ENCODE data around the gene SMAD6. TPM values are rescaled to one million over a fixed set of nuclear protein-coding genes. Genes with fewer than 3 reads are reported as not detected.
"Not testable (repeated sequence)": the region's sequence is repeated elsewhere in the genome, so short reads cannot be mapped to it uniquely, and the experiment has no call there.

SMAD6 gene
- total and polyA plus RNA-seq, 9 of the 15 experiments (the other 6 are each of a cell fraction or from before 2014, with no cell fraction given), result 0.10 to 15.5 (median 3.7) TPM

DNA sequence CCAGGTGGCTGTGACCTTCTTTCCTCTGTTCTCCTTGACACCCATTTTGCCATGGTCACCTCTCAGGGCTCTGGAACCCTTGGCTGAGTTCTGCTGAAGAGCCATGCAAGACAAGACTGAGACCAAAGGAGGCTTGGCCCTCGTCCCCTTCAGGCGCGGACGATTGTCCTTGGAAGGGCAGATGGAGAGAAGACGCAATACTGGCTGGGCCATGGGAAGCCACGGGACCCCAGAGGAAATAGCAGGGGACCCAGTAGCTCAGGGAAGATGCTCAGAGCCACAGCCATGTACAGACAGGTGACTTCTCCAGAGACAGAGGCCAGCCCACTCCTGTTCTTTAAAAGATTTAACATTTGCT, 125.6 kb downstream of the SMAD6 start:
- H4K20me1 ChIP-seq (replicated peaks; ENCODE audit: control insufficient read depth, insufficient read depth, low read length), result no peaks in the 10 kb centered on the region
- H3K4me2 ChIP-seq (ENCODE audit: insufficient read depth, low read length), result no peak overlapping the region
- no peak for FAIRE-seq
- no peaks in the 10 kb centered on the region for H3K9me1 ChIP-seq (ENCODE audit: control insufficient read depth, insufficient read depth, low read length)
- no peaks in the 10 kb centered on the region for H3K27me3 ChIP-seq (ENCODE audit: control insufficient read depth in 2 of 2, insufficient read depth in 2 of 2, low read length in 2 of 2)
- no TSS peak for BruUV-seq (replicated peaks)
- no peak overlapping the region for H2AFZ ChIP-seq (ENCODE audit: low read depth, low read length)
- ATAC-seq, result no peak
- CTCF ChIA-PET (ENCODE audit: low intra/inter-chr PET ratio), result no interaction called here
- no peak for DNase-seq (ENCODE audit: extremely low read depth in 1 of 4, low spot score in 3 of 4)
- H3K79me2 ChIP-seq (ENCODE audit: control insufficient read depth, insufficient read depth, low read length), result no peaks in the 10 kb centered on the region
- in situ Hi-C loops (cut with MboI) (no loop called here), intact Hi-C loops (cut with micrococcal nuclease) (no loop called here)
- H3K4me3 ChIP-seq, result no peak overlapping the region
- no peaks in the 10 kb centered on the region for H3K9me3 ChIP-seq (replicated peaks; ENCODE audit: control insufficient read depth, insufficient read depth, low read depth, low read length)
- 63% methylated on average over 6 of the region's 6 CpGs for WGBS (ENCODE audit: insufficient coverage, low coverage, missing lambda C conversion rate)
- TF ChIP-seq KLF10 (CRISPR knock-in tag; IDR thresholded peaks at IDR 0.05) (no peak), ESRRA (IDR thresholded peaks at IDR 0.05; ENCODE audit: borderline replicate concordance, low read depth) (no peak)
- H3K27ac ChIP-seq (ENCODE audit: extremely low read depth, low read depth, low read length), result no peak overlapping the region
- peak overlapping the region in 1 of 2 experiments; percentile 79; a peak in 2 of 4 replicates for H3K9ac ChIP-seq (ENCODE audit: insufficient read depth in 1 of 2, low read depth in 2 of 2, low read length in 2 of 2)
- POLR2A ChIA-PET, result no interaction called here
- H3K4me1 ChIP-seq (replicated peaks in 1 of 2; ENCODE audit: control insufficient read depth in 2 of 2, insufficient read depth in 2 of 2, low read length in 2 of 2), result peaks cover 0 to 9% of the 10 kb centered on the region in 2 experiments; a peak in 2 of 5 replicates
- no peaks in the 10 kb centered on the region for H3K36me3 ChIP-seq (ENCODE audit: control insufficient read depth, insufficient read depth, low read length)

DNA sequence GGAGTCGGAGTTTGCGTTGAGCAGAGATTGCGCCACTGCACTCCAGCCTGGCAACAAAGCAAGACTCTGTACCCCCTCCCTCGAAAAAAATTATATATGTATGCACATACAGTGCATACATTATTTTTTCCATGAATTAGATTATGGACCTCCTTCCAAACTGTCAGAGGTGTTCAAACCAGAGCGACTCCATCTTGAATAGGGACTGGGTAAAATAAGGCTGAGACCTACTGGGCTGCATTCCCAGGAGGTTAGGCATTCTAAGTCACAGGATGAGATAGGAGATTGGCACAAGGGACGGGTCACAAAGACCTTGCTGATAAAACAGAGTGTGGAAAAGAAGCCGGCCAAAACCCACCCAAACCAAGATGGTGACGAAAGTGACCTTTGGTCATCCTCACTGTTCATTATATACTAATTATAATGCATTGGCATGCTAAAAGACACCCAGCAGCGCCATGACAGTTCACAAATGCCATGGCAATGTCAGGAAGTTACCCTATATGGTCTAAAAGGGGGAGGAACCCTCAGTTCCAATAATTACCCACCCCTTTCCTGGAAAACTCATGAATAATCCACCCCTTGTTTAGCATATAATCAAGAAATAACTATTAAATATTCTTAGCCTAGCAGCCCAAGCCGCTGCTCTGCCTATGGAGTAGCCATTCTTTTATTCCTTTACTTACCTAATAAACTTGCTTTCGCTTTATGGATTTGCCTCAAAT, 126.9 kb downstream of the SMAD6 start:
- H3K27me3 ChIP-seq (ENCODE audit: control insufficient read depth in 2 of 2, insufficient read depth in 2 of 2, low read length in 2 of 2); H4K20me1 ChIP-seq (replicated peaks; ENCODE audit: control insufficient read depth, insufficient read depth, low read length); H3K9me1 ChIP-seq (ENCODE audit: control insufficient read depth, insufficient read depth, low read length); ATAC-seq; H3K9me3 ChIP-seq (replicated peaks; ENCODE audit: control insufficient read depth, insufficient read depth, low read depth, low read length); H3K9ac ChIP-seq (ENCODE audit: insufficient read depth in 1 of 2, low read depth in 2 of 2, low read length in 2 of 2); H3K36me3 ChIP-seq (ENCODE audit: control insufficient read depth, insufficient read depth, low read length); intact Hi-C loops (cut with micrococcal nuclease); in situ Hi-C loops (cut with MboI); POLR2A ChIA-PET; H3K4me2 ChIP-seq (ENCODE audit: insufficient read depth, low read length); H2AFZ ChIP-seq (ENCODE audit: low read depth, low read length); BruUV-seq (replicated peaks); H3K79me2 ChIP-seq (ENCODE audit: control insufficient read depth, insufficient read depth, low read length); H3K27ac ChIP-seq (ENCODE audit: extremely low read depth, low read depth, low read length); FAIRE-seq; H3K4me3 ChIP-seq; DNase-seq (ENCODE audit: extremely low read depth in 1 of 4, low spot score in 3 of 4); H3K4me1 ChIP-seq (replicated peaks in 1 of 2; ENCODE audit: control insufficient read depth in 2 of 2, insufficient read depth in 2 of 2, low read length in 2 of 2): not testable (repeated sequence)
- WGBS (ENCODE audit: insufficient coverage, low coverage, missing lambda C conversion rate), result 41% methylated on average over 11 of the region's 11 CpGs
- CTCF ChIA-PET (ENCODE audit: low intra/inter-chr PET ratio), result interaction anchor here (0.9 kb wide), 1 partner anchor 10 kb away, joined by 3 read pairs; no protein-coding TSS in a partner anchor
- TF ChIP-seq STAT5A (IDR thresholded peaks at IDR 0.05; ENCODE audit: borderline replicate concordance, low read length) (peak; percentile 73; the same call in 1 of the 2 replicates), PTTG1 (tag; IDR thresholded peaks at IDR 0.05; ENCODE audit: low read depth) (peak; percentile 74; the same call in 1 of the 2 replicates), HIVEP1 (CRISPR knock-in tag; IDR thresholded peaks at IDR 0.05) (0 out of 2 replicates have a peak, but pooled peaks have one; percentile 8), ZNF41 (CRISPR knock-in tag; conservative IDR thresholded peaks at IDR 0.05) (0 out of 2 replicates have a peak, but pooled peaks have one; percentile 40), PYGO2 (tag; IDR thresholded peaks at IDR 0.05) (0 out of 2 replicates have a peak, but pooled peaks have one; percentile 55), KLF13 (tag; IDR thresholded peaks at IDR 0.05; ENCODE audit: borderline replicate concordance, low read depth) (0 out of 2 replicates have a peak, but pooled peaks have one; percentile 46), PTRF (tag; IDR thresholded peaks at IDR 0.05) (peak; percentile 77), HDAC8 (tag; IDR thresholded peaks at IDR 0.05) (0 out of 2 replicates have a peak, but pooled peaks have one; percentile 54), ZNF584 (CRISPR knock-in tag; IDR thresholded peaks at IDR 0.05; ENCODE audit: low read depth) (0 out of 2 replicates have a peak, but pooled peaks have one; percentile 52), DDX20 (tag; IDR thresholded peaks at IDR 0.05; ENCODE audit: low read depth) (0 out of 2 replicates have a peak, but pooled peaks have one; percentile 40)
- TF ChIP-seq, protein P1, sequence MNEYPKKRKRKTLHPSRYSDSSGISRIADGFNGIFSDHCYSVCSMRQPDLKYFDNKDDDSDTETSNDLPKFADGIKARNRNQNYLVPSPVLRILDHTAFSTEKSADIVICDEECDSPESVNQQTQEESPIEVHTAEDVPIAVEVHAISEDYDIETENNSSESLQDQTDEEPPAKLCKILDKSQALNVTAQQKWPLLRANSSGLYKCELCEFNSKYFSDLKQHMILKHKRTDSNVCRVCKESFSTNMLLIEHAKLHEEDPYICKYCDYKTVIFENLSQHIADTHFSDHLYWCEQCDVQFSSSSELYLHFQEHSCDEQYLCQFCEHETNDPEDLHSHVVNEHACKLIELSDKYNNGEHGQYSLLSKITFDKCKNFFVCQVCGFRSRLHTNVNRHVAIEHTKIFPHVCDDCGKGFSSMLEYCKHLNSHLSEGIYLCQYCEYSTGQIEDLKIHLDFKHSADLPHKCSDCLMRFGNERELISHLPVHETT (CRISPR knock-in tag; conservative IDR thresholded peaks at IDR 0.05 in 1 of 2, IDR thresholded peaks at IDR 0.05 in 1 of 2), result peak in 1 of 2 experiments; percentile 62; a peak in 1 of 4 replicates

All from K562 (cell line).